ENCODE measurements around the gene LMNTD2.

GRCh38 chr11:607971-608659 is 47.6 kb upstream of the LMNTD2 start:
- TF ChIP-seq GATA2 (IDR thresholded peaks at IDR 0.05; ENCODE audit: low read depth, low read length) (no peak), GATA3 (IDR thresholded peaks at IDR 0.05; ENCODE audit: low read depth, low read length) (no peak)
